GF-D8 (cell line): ENCODE measurements around the gene TM6SF1.

Source experiments
- DNase-seq: peaks from one replicate; lab custom pipeline; 2025; lab: John Stamatoyannopoulos, UW

TM6SF1 gene

DNA sequence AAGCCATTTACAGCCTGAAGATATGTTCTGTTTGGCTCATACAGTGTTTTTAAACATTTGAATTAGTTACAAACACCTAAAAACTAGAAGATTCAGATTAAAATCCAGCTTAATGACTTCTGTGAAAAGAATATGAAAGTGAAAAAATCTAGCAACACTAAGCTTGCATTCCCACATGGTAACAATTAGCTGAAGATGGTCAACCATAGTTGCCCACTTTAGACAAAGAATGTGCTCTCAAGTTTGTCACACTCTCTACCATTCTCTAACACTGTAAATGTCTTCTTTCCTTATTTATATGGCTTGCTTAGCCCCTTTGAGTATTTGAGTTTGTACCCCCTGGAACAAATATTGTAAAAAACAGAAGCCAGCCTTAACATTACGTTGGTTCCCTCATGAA, 67.4 kb downstream of the TM6SF1 start:
- no peak for DNase-seq

DNA sequence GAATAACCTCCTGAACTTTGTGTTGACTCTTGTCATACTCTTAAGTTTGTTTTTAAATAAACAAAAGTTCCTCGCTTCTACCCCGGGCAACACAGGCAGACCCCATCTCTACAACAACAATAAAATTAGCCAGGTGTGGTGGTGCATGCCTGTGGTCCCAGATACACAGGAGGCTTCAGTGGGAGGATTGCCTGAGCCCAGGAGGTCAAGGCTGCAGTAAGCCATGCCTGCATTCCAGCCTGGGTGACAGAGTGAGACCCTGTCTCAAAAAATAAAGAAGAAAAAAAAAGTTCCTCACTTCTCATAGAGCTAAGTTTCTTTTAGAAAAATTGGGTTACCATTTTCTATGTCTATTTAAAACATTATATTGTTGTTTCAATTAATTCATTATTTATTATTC, 70.9 kb downstream of the TM6SF1 start:
- DNase-seq: no peak

DNA sequence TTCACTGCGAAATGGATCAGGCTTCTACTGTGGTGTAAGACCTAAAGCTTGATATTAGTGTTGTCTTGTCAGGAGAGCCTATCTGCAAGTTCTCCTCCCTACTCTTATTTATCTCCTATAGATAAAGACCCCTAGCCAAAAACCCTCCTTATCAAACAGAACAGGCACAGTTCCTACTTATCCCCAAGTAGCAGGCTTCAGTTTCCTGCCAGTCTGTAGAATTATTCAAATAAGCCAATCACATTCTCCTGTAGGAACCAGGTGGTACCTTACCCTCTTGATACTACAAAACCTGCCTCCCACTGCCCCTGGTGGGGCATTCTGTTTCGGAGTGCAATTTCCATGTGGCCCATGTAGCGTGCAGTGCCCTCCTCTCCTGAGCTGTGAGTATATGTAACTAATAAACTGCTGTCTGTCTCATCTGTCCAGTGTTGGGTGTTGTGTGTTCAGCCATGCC, 71.5 kb downstream of the TM6SF1 start:
- no peak for DNase-seq

DNA sequence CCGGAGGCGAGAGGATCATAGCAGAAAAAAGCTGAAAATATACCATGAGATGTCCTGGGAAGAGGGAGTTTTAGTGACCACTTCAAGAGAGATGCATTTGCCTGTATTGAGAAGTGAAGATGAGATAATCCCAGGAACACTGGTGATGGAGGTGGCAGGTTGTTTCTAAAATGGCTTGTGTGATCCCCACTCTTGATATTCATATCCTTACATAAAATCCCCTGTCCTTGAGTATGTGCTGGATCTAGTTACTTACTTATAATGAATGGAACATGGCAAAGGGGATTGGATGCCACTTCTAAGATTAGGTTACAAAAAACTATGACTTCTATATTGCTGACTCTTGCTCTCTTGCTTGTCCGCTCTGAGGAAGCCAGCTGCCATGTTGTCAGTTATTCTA, 78.1 kb downstream of the TM6SF1 start:
- no peak for DNase-seq
